Stimulated activated effector memory CD8-positive, alpha-beta T cell treated with anti-CD3 and anti-CD28 coated beads, Interleukin-12 subunit alpha, Interleukin-12 subunit beta, amount 100 ng/mL, for 72 hours (primary cell): ENCODE results near the gene ALOX12B.
A peak's percentile ranks its signal among the peaks of the same experiment; 100 is the strongest.
"Not testable (repeated sequence)": the region's sequence is repeated elsewhere in the genome, so short reads cannot be mapped to it uniquely, and the experiment has no call there.

Experiments used
- ATAC-seq: fragments of 150-1000 bp; cut with Tn5 transposase; 2 replicates; pipeline ENCODE4 v1.10.0; 2021
- DNase-seq, 2 donors: peaks; one replicate each; pipeline ENCODE4 v3.0.0; 2021 to 2022; ENCODE audit warnings: low spot score in 2 of 2
- H3K27ac Mint-ChIP-seq: one replicate; pipeline ENCODE4 v1.8.0; 2022; ENCODE audit warnings: mild to moderate bottlenecking, mixed read lengths
- H3K36me3 Mint-ChIP-seq: one replicate; pipeline ENCODE4 v1.8.0; 2022; ENCODE audit warnings: mild to moderate bottlenecking, mixed read lengths
- H3K4me1 Mint-ChIP-seq: one replicate; pipeline ENCODE4 v1.8.0; 2022; ENCODE audit warnings: mixed read lengths
- H3K4me3 Mint-ChIP-seq: one replicate; pipeline ENCODE4 v1.8.0; 2022; ENCODE audit warnings: mild to moderate bottlenecking, mixed read lengths
- H3K9me3 Mint-ChIP-seq: one replicate; pipeline ENCODE4 v1.8.0; 2022; ENCODE audit warnings: mixed read lengths

Gene ALOX12B

GRCh38 chr17:8106980-8107379 lies 19.5 kb upstream of the ALOX12B start:
- ATAC-seq, H3K4me3 Mint-ChIP-seq, H3K4me1 Mint-ChIP-seq, H3K27ac Mint-ChIP-seq, H3K36me3 Mint-ChIP-seq, DNase-seq, H3K9me3 Mint-ChIP-seq: not testable (repeated sequence)

- H3K27ac Mint-ChIP-seq: no peak overlapping the region
- H3K9me3 Mint-ChIP-seq: no peaks in the 10 kb centered on the region
- no peak for ATAC-seq
- H3K4me3 Mint-ChIP-seq: no peak overlapping the region
- no peaks in the 10 kb centered on the region for H3K36me3 Mint-ChIP-seq
- peaks cover 5% of the 10 kb centered on the region for H3K4me1 Mint-ChIP-seq
- no peak for DNase-seq
These were observed 18.5 kb upstream of the ALOX12B start for GRCh38 chr17:8105957-8106398.

DNA sequence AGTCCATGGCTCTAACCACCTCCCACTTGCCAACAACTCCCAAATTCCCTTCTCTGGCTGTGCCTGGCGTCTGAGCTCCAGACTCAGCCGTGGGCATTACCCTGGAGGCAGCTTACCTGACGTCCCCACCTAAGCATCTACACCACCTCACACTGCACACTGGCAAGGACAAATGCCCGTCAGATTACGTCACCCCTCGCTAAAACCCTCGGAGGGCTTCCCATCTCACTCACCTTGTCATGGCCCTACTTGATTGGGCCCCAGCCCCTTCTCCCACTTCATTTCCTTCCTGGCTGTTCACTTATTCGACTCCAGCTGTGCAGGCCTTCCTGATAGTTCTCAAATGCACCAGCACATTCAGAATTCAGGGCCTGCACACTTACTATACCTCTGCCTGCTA lies 17.4 kb upstream of the ALOX12B start:
- ATAC-seq (no peak), DNase-seq (no peak)
- no peaks in the 10 kb centered on the region for H3K9me3 Mint-ChIP-seq
- no peaks in the 10 kb centered on the region for H3K4me1 Mint-ChIP-seq
- H3K27ac Mint-ChIP-seq: no peak overlapping the region
- H3K36me3 Mint-ChIP-seq: no peaks in the 10 kb centered on the region
- no peak overlapping the region for H3K4me3 Mint-ChIP-seq

DNA sequence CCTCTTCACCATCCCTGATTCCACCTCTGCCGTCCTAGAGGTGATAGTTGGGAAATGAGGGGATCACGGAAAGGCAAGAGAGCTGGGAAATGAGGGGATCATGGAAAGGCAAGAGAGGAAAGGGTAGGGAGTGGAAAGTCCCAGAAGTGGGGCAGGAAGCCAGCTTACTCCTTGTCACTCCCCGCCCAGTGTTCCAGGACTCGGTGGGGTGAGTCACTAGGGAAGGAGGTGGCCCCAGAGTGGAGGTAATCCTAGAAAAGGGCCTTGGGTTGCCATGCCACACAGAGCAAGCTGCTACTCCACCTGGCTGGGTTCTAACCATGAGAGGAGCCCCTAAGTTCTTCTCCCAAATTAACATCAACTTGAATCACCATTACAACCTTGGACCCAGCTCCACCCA lies 16.0 kb upstream of the ALOX12B start:
- H3K4me3 Mint-ChIP-seq: no peak overlapping the region
- ATAC-seq: no peak
- H3K9me3 Mint-ChIP-seq: no peaks in the 10 kb centered on the region
- H3K4me1 Mint-ChIP-seq: no peaks in the 10 kb centered on the region
- no peaks in the 10 kb centered on the region for H3K36me3 Mint-ChIP-seq
- no peak overlapping the region for H3K27ac Mint-ChIP-seq
- no peak for DNase-seq

- DNase-seq: no peak
- no peak overlapping the region for H3K27ac Mint-ChIP-seq
- ATAC-seq: no peak
These were observed 14.2 kb upstream of the ALOX12B start for GRCh38 chr17:8101721-8102120.

GRCh38 chr17:8100763-8101162 lies 13.2 kb upstream of the ALOX12B start:
- Mint-ChIP-seq H3K36me3 (no peaks in the 10 kb centered on the region), H3K4me1 (no peaks in the 10 kb centered on the region), H3K27ac (no peak overlapping the region), H3K9me3 (no peaks in the 10 kb centered on the region), H3K4me3 (no peak overlapping the region)
- ATAC-seq: no peak
- no peak for DNase-seq

More at GRCh38 chr17:8101721-8102120, 14.2 kb upstream of the ALOX12B start:
- Mint-ChIP-seq H3K4me3 (no peak overlapping the region), H3K36me3 (no peaks in the 10 kb centered on the region), H3K4me1 (no peaks in the 10 kb centered on the region), H3K9me3 (no peaks in the 10 kb centered on the region)

DNA sequence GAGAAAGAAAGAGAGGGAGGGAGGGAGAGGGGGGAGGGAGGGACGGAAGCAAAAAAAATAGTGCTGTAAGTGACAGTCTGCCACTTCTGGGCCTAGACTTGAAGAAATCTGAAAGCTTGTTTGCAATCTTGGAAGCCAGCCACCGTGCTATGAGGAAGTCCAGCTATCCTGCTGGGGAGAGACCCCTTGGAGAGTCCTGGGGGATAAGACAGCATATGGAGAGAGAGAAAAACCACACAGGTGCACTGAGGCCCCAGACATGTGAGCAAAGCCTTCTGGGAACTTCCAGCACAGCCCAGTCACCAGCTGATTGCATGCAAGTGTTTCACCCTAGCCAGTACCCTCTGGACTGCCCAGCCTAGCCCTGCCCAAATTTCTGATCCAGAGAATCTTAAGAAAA lies 12.6 kb upstream of the ALOX12B start:
- H3K27ac Mint-ChIP-seq: no peak overlapping the region
- H3K36me3 Mint-ChIP-seq: no peaks in the 10 kb centered on the region
- H3K4me3 Mint-ChIP-seq: no peak overlapping the region
- ATAC-seq: no peak
- no peaks in the 10 kb centered on the region for H3K4me1 Mint-ChIP-seq
- no peak for DNase-seq
- H3K9me3 Mint-ChIP-seq: no peaks in the 10 kb centered on the region

DNA sequence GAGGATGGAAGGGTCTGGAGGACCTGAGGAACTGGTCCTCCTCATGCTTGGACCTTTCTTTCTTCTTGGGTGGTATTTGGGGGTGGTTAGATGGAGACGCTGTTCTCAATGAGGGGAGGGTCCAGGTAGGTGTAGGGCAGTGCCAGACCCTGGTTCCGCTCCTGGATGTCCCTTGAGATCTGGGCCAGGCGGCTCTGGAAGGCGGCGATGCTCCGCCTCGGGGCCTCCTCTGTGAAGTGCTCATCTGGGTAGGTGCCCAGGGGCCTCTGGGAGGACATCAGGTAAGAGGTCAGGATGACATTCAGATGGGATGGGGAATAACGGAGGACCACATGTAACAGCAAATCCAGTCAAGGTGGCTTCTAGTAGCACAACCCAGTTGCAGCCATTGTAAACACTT lies 9.0 kb upstream of the ALOX12B start:
- H3K4me3 Mint-ChIP-seq: no peak overlapping the region

GRCh38 chr17:8095361-8095760 lies 7.8 kb upstream of the ALOX12B start:
- Mint-ChIP-seq H3K4me1 (peaks cover 6% of the 10 kb centered on the region), H3K9me3 (no peaks in the 10 kb centered on the region), H3K36me3 (no peaks in the 10 kb centered on the region), H3K4me3 (no peak overlapping the region), H3K27ac (no peak overlapping the region)
- ATAC-seq (no peak), DNase-seq (no peak)

More for the DNA sequence above, 9.0 kb upstream of the ALOX12B start:
- H3K4me1 Mint-ChIP-seq: peaks cover 6% of the 10 kb centered on the region
- no peaks in the 10 kb centered on the region for H3K36me3 Mint-ChIP-seq
- no peaks in the 10 kb centered on the region for H3K9me3 Mint-ChIP-seq
- DNase-seq: no peak
- no peak for ATAC-seq
- H3K27ac Mint-ChIP-seq: peak overlapping the region; percentile 26

DNA sequence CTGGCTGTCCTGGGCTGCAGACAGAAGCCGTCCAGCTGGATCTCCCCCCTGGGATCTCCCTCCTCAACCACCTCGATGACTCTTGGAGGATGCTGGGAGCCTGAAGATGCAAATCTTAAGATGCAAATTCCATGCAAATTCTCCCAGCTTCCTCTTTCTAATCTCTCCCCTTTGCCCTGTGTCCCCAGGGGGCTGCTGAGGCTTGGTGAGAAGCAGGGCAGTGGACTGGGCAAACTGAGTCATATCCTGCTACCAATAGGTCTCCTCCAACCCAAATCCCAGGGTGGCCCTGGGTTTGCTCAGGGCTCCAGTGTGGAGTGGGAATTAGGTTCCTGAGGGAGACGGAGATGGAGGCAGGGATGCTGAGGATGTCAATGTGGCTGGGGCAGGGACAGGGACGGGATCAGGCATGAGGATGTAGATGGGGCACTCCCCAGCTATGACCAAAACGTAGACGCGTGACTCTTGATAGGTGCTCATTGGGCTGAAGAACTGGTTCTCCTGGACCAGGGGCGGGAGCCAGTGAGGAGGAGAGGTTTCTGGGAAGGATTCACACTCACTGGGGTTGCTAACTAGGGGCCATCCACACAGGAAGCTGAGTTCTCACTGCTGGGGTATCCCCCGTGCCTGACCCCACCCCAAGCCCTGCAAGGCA lies 3.6 kb upstream of the ALOX12B start:
- DNase-seq (no peak), ATAC-seq (peak; percentile 31)
- H3K27ac Mint-ChIP-seq: no peak overlapping the region
- H3K4me1 Mint-ChIP-seq: peaks cover 6% of the 10 kb centered on the region
- peaks cover 4% of the 10 kb centered on the region for H3K36me3 Mint-ChIP-seq
- H3K4me3 Mint-ChIP-seq: no peak overlapping the region
- H3K9me3 Mint-ChIP-seq: no peaks in the 10 kb centered on the region

DNA sequence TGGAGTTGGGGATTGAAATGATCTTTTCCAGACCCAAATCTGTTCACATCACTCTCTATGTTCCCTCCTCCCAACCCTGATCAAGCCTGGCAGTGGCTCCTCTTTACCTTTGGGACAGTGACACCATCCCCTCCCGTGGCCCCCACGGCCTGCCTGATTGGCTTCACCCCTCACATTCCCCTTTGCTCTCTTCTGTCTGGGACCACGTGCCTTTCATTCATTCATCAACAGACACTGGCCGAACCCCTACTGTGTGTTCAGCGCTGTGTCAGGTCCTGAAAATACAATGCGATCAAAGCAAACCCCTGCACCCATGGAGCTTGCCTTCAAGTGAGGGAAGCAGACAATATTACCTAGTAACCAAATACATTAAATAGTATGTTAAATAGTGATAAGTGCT lies 2.2 kb upstream of the ALOX12B start:
- Mint-ChIP-seq H3K9me3 (no peaks in the 10 kb centered on the region), H3K36me3 (peaks cover 5% of the 10 kb centered on the region), H3K27ac (no peak overlapping the region), H3K4me3 (no peak overlapping the region), H3K4me1 (peaks cover 6% of the 10 kb centered on the region)
- DNase-seq (no peak), ATAC-seq (no peak)

GRCh38 chr17:8087952-8088230 lies 375 bp upstream of the ALOX12B start:
- Mint-ChIP-seq H3K9me3 (no peaks in the 10 kb centered on the region), H3K36me3 (peaks cover 5% of the 10 kb centered on the region), H3K27ac (no peak overlapping the region), H3K4me3 (no peak overlapping the region), H3K4me1 (no peaks in the 10 kb centered on the region)
- ATAC-seq: no peak
- no peak for DNase-seq

DNA sequence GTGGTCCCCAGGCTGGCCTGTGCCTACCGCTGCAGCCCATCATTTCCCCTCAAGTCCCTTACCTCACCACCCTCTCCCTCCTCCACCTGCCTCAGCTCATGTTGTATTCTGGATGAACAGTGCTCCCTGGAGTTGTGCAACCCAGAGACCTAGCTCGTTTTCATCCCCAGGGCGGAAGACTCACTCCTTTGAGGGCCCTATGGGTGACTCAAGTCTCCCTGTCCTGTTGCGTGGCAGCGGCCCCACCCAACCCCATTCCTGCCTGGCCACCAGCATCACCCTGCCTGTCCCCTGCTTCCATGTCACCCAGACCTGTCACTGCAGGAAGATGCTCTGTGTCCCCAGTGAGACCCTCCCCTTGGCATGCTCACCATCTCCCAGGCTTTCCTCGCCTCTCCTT lies 3.3 kb downstream of the ALOX12B start:
- no peak for DNase-seq
- Mint-ChIP-seq H3K9me3 (no peaks in the 10 kb centered on the region), H3K36me3 (peaks cover 12% of the 10 kb centered on the region), H3K4me1 (peaks cover 14% of the 10 kb centered on the region), H3K27ac (no peak overlapping the region), H3K4me3 (no peak overlapping the region)
- no peak for ATAC-seq

GRCh38 chr17:8082292-8082691 lies 5.2 kb downstream of the ALOX12B start:
- ATAC-seq: no peak
- no peaks in the 10 kb centered on the region for H3K9me3 Mint-ChIP-seq
- peaks cover 17% of the 10 kb centered on the region for H3K4me1 Mint-ChIP-seq
- no peak for DNase-seq
- H3K36me3 Mint-ChIP-seq: peaks cover 12% of the 10 kb centered on the region
- no peak overlapping the region for H3K4me3 Mint-ChIP-seq
- H3K27ac Mint-ChIP-seq: no peak overlapping the region

DNA sequence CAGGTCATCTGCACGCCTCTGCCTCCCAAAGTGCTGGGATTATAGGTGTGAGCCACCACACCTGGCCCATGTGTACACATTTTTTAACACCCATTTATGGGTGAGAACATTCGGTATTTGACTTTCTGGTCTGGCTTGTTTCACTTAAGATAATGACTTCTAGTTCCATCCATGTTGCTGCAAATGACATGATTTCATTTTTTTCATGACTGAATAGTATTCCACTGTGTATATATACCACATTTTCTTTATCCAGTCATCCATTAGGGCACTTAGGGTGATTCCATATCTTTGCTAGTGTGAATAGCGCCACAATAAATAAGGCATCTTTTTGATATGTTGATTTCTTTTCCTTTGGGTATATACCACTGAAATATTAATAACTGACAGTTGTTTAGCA lies 5.6 kb downstream of the ALOX12B start:
- Mint-ChIP-seq H3K4me3 (no peak overlapping the region), H3K4me1 (peaks cover 17% of the 10 kb centered on the region), H3K36me3 (peaks cover 12% of the 10 kb centered on the region), H3K9me3 (no peaks in the 10 kb centered on the region), H3K27ac (no peak overlapping the region)
- ATAC-seq: no peak
- no peak for DNase-seq

DNA sequence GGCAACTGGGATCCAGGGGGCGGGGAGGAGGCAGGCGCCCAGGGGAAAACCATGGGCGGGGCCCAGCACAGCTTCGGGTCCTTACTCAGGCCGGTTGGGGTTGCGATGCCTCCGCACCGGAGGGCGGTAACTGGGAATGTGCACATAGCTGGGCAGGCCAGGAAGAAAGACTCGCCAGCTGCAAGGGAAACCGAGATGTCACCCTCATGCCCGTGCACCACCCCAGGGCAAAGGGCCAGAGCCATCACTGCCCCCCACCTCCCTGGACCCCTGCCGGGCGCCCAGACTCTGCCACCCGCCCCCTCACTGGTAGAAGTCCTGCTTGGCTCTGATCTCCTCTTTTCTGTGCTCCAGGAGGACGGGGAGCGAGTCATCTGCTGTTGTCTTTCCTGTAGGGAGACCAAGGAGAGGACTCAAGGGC lies 6.7 kb downstream of the ALOX12B start:
- DNase-seq: no peak
- Mint-ChIP-seq H3K27ac (no peak overlapping the region), H3K4me3 (peak overlapping the region; percentile 84), H3K9me3 (no peaks in the 10 kb centered on the region), H3K36me3 (peaks cover 6% of the 10 kb centered on the region), H3K4me1 (peaks cover 17% of the 10 kb centered on the region)
- ATAC-seq: no peak
